OCI-LY3 (cell line): ENCODE results near the gene KRT23.

Source experiments
- CTCF ChIP-seq: fragments of 200-600, 300-600 bp; sonication (generic); IDR thresholded peaks from 2 replicates; pipeline ENCODE4 v1.5.1; 2014; ENCODE audit warnings: antibody characterized with exemption, low read length, low read depth
- EZH2phosphoT487 ChIP-seq: fragments of 200-600 bp; shearing (Covaris generic); IDR thresholded peaks from 2 replicates; pipeline ENCODE4 v1.6.1; 2018; ENCODE audit warnings: antibody characterized with exemption, mixed run types, low read depth

GRCh38 chr17:40978575-40979151 lies 41.2 kb upstream of the KRT23 start:
- TF ChIP-seq CTCF, result no peak
- no peak for TF ChIP-seq EZH2phosphoT487
